ENCODE measurements around the gene MRGPRX1. TPM values are rescaled to one million over a fixed set of nuclear protein-coding genes. Genes with fewer than 3 reads are reported as not detected.
"Not testable (repeated sequence)": the region's sequence is repeated elsewhere in the genome, so short reads cannot be mapped to it uniquely, and the experiment has no call there.

The MRGPRX1 gene
- total and polyA plus RNA-seq, 7 experiments from 2014 or later, result not detected

GRCh38 chr11:18958221-18958910 is 19.2 kb upstream of the MRGPRX1 start:
- Histone ChIP-seq H3K9me3 (ENCODE audit: control insufficient read depth in 2 of 3, low read length in 3 of 3) (no peaks in the 10 kb centered on the region), H3K27me3 (ENCODE audit: control insufficient read depth in 2 of 2, insufficient read depth in 2 of 2, low read length in 2 of 2) (no peaks in the 10 kb centered on the region), H3K27ac (ENCODE audit: low read depth, low read length) (no peak overlapping the region), H3K4me1 (ENCODE audit: control insufficient read depth in 2 of 2, insufficient read depth in 2 of 2, low read length in 2 of 2) (no peaks in the 10 kb centered on the region), H3K4me3 (ENCODE audit: low read length) (no peak overlapping the region), H3K36me3 (ENCODE audit: control insufficient read depth in 2 of 3, insufficient read depth in 3 of 3, low read length in 3 of 3) (no peaks in the 10 kb centered on the region)
- Mint-ChIP-seq H3K4me1 (no peaks in the 10 kb centered on the region), H3K27me3 (peaks cover 0 to 22% (median 17%) of the 10 kb centered on the region in 5 donors), H3K4me3 (no peak overlapping the region), H3K36me3 (no peaks in the 10 kb centered on the region), H3K27ac (no peak overlapping the region), H3K9me3 (peaks cover 0 to 5% (median 0%) of the 10 kb centered on the region in 11 donors)
- intact Hi-C loops (cut with micrococcal nuclease), result no loop called here
- CTCF ChIA-PET, result no interaction called here
- DNase-seq (no peak), ATAC-seq (no peak)
- POLR2A ChIA-PET, result no interaction called here

DNA sequence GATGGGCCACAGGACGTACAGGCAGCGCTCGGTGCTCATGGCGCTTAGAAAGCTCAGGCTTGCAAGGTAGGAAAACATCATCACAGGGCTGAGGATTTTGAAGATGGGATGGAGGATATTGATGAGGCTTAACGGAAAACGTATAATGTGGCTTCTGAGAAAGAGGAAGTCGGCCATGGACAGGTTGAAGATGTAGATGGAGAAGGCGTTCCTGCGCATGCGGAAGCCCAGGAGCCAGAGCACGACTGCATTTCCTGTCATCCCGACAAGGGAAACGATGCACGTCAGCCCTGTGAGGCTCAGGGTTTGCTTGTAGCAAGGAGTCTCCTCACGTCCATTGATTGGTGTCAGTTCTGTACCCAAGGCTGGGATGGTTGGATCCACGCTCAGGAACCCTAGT is 17.4 kb upstream of the MRGPRX1 start:
- Histone ChIP-seq H3K27ac (ENCODE audit: low read depth, low read length) (no peak overlapping the region), H3K4me3 (ENCODE audit: low read length) (no peak overlapping the region), H3K36me3 (ENCODE audit: control insufficient read depth in 2 of 3, insufficient read depth in 3 of 3, low read length in 3 of 3) (no peaks in the 10 kb centered on the region), H3K9me3 (ENCODE audit: control insufficient read depth in 2 of 3, low read length in 3 of 3) (no peaks in the 10 kb centered on the region), H3K27me3 (ENCODE audit: control insufficient read depth in 2 of 2, insufficient read depth in 2 of 2, low read length in 2 of 2) (no peaks in the 10 kb centered on the region), H3K4me1 (ENCODE audit: control insufficient read depth in 2 of 2, insufficient read depth in 2 of 2, low read length in 2 of 2) (no peaks in the 10 kb centered on the region)
- Mint-ChIP-seq H3K4me1 (no peaks in the 10 kb centered on the region), H3K4me3 (no peak overlapping the region), H3K27me3 (peaks cover 0 to 22% (median 17%) of the 10 kb centered on the region in 5 donors), H3K27ac (no peak overlapping the region), H3K36me3 (no peaks in the 10 kb centered on the region), H3K9me3 (peaks cover 0 to 5% (median 0%) of the 10 kb centered on the region in 11 donors)
- ATAC-seq (no peak), DNase-seq (no peak)
- intact Hi-C loops (cut with micrococcal nuclease), result no loop called here
- ChIA-PET POLR2A (no interaction called here), CTCF (no interaction called here)

GRCh38 chr11:18936002-18936673 is 3.1 kb downstream of the MRGPRX1 start:
- no peak overlapping the region for H3K27ac Mint-ChIP-seq
- no peak for ATAC-seq

DNA sequence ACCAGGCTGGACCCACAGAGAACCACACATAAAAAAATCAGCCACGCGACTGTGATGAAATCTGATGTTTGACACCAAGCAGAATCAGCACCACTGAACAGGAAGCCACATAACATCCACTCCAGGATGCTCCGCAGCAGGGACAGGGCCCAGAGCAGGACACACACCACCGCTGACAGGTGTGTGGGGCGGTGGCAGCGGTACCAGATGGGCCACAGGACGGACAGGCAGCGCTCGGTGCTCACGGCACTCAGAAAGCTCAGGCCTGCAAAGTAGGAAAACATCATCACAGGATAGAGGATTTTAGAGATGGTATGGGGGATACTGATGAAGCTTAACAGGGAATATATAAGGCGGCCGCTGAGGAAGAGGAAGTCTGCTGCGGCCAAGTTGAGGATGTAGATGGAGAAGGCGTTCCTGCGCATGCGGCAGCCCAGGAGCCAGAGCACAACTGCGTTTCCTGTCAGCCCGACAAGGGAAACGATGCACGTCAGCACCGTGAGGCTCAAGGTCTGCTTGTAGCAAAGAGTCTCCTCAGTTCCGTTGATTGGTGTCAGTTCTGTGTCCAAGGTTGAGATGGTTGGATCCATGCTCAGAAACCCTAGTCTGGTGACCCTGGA is 4.9 kb downstream of the MRGPRX1 start:
- ATAC-seq (no peak), DNase-seq (no peak)
- Mint-ChIP-seq H3K27ac (no peak overlapping the region), H3K4me1 (no peaks in the 10 kb centered on the region), H3K4me3 (no peak overlapping the region), H3K9me3 (peaks cover 0 to 3% (median 0%) of the 10 kb centered on the region in 11 donors), H3K36me3 (no peaks in the 10 kb centered on the region), H3K27me3 (peaks cover 14 to 34% (median 16%) of the 10 kb centered on the region in 5 donors)
- Histone ChIP-seq H3K4me3 (ENCODE audit: low read length) (no peak overlapping the region), H3K27ac (ENCODE audit: low read depth, low read length) (no peak overlapping the region), H3K4me1 (ENCODE audit: control insufficient read depth in 2 of 2, insufficient read depth in 2 of 2, low read length in 2 of 2) (no peaks in the 10 kb centered on the region), H3K27me3 (ENCODE audit: control insufficient read depth in 2 of 2, insufficient read depth in 2 of 2, low read length in 2 of 2) (no peaks in the 10 kb centered on the region), H3K9me3 (ENCODE audit: control insufficient read depth in 2 of 3, low read length in 3 of 3) (no peaks in the 10 kb centered on the region), H3K36me3 (ENCODE audit: control insufficient read depth in 2 of 3, insufficient read depth in 3 of 3, low read length in 3 of 3) (no peaks in the 10 kb centered on the region)
- intact Hi-C loops (cut with micrococcal nuclease), result no loop called here
- CTCF ChIA-PET, result no interaction called here
- POLR2A ChIA-PET, result no interaction called here

More at GRCh38 chr11:18936002-18936673, 3.1 kb downstream of the MRGPRX1 start:
- no peaks in the 10 kb centered on the region for H3K36me3 ChIP-seq (ENCODE audit: control insufficient read depth in 2 of 3, insufficient read depth in 3 of 3, low read length in 3 of 3)
- H3K4me1 ChIP-seq (ENCODE audit: control insufficient read depth in 2 of 2, insufficient read depth in 2 of 2, low read length in 2 of 2), result no peaks in the 10 kb centered on the region
- no peak overlapping the region for H3K4me3 Mint-ChIP-seq
- ChIA-PET CTCF (no interaction called here), POLR2A (no interaction called here)
- H3K4me1 Mint-ChIP-seq, result no peaks in the 10 kb centered on the region
- no peak overlapping the region for H3K27ac ChIP-seq (ENCODE audit: low read depth, low read length)
- no peak for DNase-seq
- no peaks in the 10 kb centered on the region for H3K36me3 Mint-ChIP-seq
- H3K9me3 Mint-ChIP-seq, result peaks cover 0 to 3% (median 0%) of the 10 kb centered on the region in 11 donors
- no peaks in the 10 kb centered on the region for H3K27me3 ChIP-seq (ENCODE audit: control insufficient read depth in 2 of 2, insufficient read depth in 2 of 2, low read length in 2 of 2)
- peaks cover 14 to 30% (median 15%) of the 10 kb centered on the region in 5 donors for H3K27me3 Mint-ChIP-seq
- no peak overlapping the region for H3K4me3 ChIP-seq (ENCODE audit: low read length)
- intact Hi-C loops (cut with micrococcal nuclease), result no loop called here
- H3K9me3 ChIP-seq (ENCODE audit: control insufficient read depth in 2 of 3, low read length in 3 of 3), result no peaks in the 10 kb centered on the region

GRCh38 chr11:18927550-18928322 is 11.5 kb downstream of the MRGPRX1 start:
- ChIA-PET CTCF (no interaction called here), POLR2A (no interaction called here)
- H3K4me3 ChIP-seq (ENCODE audit: low read length), result no peak overlapping the region
- H3K27ac ChIP-seq (ENCODE audit: low read depth, low read length), result no peak overlapping the region
- ATAC-seq (no peak), DNase-seq (no peak)
- no peaks in the 10 kb centered on the region for H3K9me3 ChIP-seq (ENCODE audit: control insufficient read depth in 2 of 3, low read length in 3 of 3)
- Mint-ChIP-seq H3K4me3 (no peak overlapping the region), H3K4me1 (no peaks in the 10 kb centered on the region), H3K36me3 (no peaks in the 10 kb centered on the region), H3K9me3 (peaks cover 0 to 18% (median 3%) of the 10 kb centered on the region in 11 donors), H3K27me3 (peaks cover 0 to 19% (median 9%) of the 10 kb centered on the region in 5 donors), H3K27ac (no peak overlapping the region)
- no peaks in the 10 kb centered on the region for H3K27me3 ChIP-seq (ENCODE audit: control insufficient read depth in 2 of 2, insufficient read depth in 2 of 2, low read length in 2 of 2)
- no peaks in the 10 kb centered on the region for H3K36me3 ChIP-seq (ENCODE audit: control insufficient read depth in 2 of 3, insufficient read depth in 3 of 3, low read length in 3 of 3)
- intact Hi-C loops (cut with micrococcal nuclease), result no loop called here
- H3K4me1 ChIP-seq (ENCODE audit: control insufficient read depth in 2 of 2, insufficient read depth in 2 of 2, low read length in 2 of 2), result no peaks in the 10 kb centered on the region

GRCh38 chr11:18925426-18925825 is 13.8 kb downstream of the MRGPRX1 start:
- H3K36me3 Mint-ChIP-seq; DNase-seq; H3K4me1 ChIP-seq (ENCODE audit: control insufficient read depth in 2 of 2, insufficient read depth in 2 of 2, low read length in 2 of 2); H3K27ac Mint-ChIP-seq; H3K27me3 Mint-ChIP-seq; POLR2A ChIA-PET; H3K9me3 ChIP-seq (ENCODE audit: control insufficient read depth in 2 of 3, low read length in 3 of 3); H3K27ac ChIP-seq (ENCODE audit: low read depth, low read length); ATAC-seq; intact Hi-C loops (cut with micrococcal nuclease); CTCF ChIA-PET; H3K4me3 Mint-ChIP-seq; H3K4me3 ChIP-seq (ENCODE audit: low read length); H3K36me3 ChIP-seq (ENCODE audit: control insufficient read depth in 2 of 3, insufficient read depth in 3 of 3, low read length in 3 of 3); H3K27me3 ChIP-seq (ENCODE audit: control insufficient read depth in 2 of 2, insufficient read depth in 2 of 2, low read length in 2 of 2); H3K4me1 Mint-ChIP-seq: not testable (repeated sequence)
- peaks cover 0 to 18% (median 3%) of the 10 kb centered on the region in 11 donors for H3K9me3 Mint-ChIP-seq

Measured in naive thymus-derived CD4-positive, alpha-beta T cell (primary cell).